Neural cell (in vitro differentiated cells): ENCODE results near the gene SND1.

Source experiments
- EP300 ChIP-seq: fragments of 450-650 bp; conservative IDR thresholded peaks from 2 replicates; pipeline ENCODE4 v1.6.1; 2014; ENCODE audit warnings: antibody characterized with exemption, mild to moderate bottlenecking, moderate library complexity; ENCODE audit not compliant: poor library complexity, severe bottlenecking
- EZH2 ChIP-seq: fragments of 200-600, 300-800 bp; shearing (Covaris generic), sonication (generic); IDR thresholded peaks from 2 replicates; pipeline ENCODE4 v1.6.1; 2014; ENCODE audit warnings: antibody characterized with exemption, low read length, borderline replicate concordance, mild to moderate bottlenecking; ENCODE audit not compliant: insufficient read depth, poor library complexity, severe bottlenecking
- MXI1 ChIP-seq: fragments of 450-650 bp; conservative IDR thresholded peaks from 2 replicates; pipeline ENCODE4 v1.6.1; 2014; ENCODE audit warnings: antibody characterized with exemption, mild to moderate bottlenecking; ENCODE audit not compliant: poor library complexity, severe bottlenecking
- POLR2AphosphoS5 ChIP-seq: IDR thresholded peaks from 2 replicates; pipeline ENCODE4 v1.6.1; 2012
- RAD21 ChIP-seq: fragments of 450-650 bp; conservative IDR thresholded peaks from 2 replicates; pipeline ENCODE4 v1.6.1; 2014; ENCODE audit warnings: antibody characterized with exemption, mild to moderate bottlenecking, moderate library complexity
- TF ChIP-seq, protein P1 (sequence below): fragments of 450-650 bp; IDR thresholded peaks from 2 replicates; pipeline ENCODE4 v1.5.1; 2014; ENCODE audit warnings: antibody characterized with exemption, mild to moderate bottlenecking, moderate library complexity; ENCODE audit not compliant: poor library complexity, severe bottlenecking
- TF ChIP-seq, protein P2 (sequence below): IDR thresholded peaks from 2 replicates; pipeline ENCODE4 v1.6.1; 2012; ENCODE audit warnings: borderline replicate concordance

DNA sequence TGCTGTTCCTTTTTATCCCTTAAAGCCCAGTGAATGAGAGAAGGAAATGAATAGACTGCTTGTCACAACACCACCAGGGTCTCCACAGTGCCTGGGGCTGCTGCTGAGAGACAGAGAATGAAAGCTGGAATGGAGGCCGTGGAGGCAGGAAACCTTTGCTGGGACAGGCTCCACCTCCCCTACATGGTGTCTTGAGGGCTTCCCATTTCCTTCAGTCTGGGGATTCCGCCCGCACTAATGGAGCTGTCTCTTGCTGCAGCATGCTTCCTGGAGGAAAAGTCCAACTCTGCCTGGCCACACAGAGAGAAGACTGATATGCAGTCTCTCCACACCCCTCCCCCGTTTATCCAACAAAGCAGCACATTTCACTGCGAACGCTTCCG, 324.7 kb downstream of the SND1 start:
- TF ChIP-seq, protein P1, sequence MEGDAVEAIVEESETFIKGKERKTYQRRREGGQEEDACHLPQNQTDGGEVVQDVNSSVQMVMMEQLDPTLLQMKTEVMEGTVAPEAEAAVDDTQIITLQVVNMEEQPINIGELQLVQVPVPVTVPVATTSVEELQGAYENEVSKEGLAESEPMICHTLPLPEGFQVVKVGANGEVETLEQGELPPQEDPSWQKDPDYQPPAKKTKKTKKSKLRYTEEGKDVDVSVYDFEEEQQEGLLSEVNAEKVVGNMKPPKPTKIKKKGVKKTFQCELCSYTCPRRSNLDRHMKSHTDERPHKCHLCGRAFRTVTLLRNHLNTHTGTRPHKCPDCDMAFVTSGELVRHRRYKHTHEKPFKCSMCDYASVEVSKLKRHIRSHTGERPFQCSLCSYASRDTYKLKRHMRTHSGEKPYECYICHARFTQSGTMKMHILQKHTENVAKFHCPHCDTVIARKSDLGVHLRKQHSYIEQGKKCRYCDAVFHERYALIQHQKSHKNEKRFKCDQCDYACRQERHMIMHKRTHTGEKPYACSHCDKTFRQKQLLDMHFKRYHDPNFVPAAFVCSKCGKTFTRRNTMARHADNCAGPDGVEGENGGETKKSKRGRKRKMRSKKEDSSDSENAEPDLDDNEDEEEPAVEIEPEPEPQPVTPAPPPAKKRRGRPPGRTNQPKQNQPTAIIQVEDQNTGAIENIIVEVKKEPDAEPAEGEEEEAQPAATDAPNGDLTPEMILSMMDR, result no peak
- TF ChIP-seq EZH2, result no peak
- TF ChIP-seq RAD21, result no peak
- TF ChIP-seq EP300, result no peak
- TF ChIP-seq POLR2AphosphoS5, result no peak
- TF ChIP-seq MXI1, result no peak
- TF ChIP-seq, protein P2, sequence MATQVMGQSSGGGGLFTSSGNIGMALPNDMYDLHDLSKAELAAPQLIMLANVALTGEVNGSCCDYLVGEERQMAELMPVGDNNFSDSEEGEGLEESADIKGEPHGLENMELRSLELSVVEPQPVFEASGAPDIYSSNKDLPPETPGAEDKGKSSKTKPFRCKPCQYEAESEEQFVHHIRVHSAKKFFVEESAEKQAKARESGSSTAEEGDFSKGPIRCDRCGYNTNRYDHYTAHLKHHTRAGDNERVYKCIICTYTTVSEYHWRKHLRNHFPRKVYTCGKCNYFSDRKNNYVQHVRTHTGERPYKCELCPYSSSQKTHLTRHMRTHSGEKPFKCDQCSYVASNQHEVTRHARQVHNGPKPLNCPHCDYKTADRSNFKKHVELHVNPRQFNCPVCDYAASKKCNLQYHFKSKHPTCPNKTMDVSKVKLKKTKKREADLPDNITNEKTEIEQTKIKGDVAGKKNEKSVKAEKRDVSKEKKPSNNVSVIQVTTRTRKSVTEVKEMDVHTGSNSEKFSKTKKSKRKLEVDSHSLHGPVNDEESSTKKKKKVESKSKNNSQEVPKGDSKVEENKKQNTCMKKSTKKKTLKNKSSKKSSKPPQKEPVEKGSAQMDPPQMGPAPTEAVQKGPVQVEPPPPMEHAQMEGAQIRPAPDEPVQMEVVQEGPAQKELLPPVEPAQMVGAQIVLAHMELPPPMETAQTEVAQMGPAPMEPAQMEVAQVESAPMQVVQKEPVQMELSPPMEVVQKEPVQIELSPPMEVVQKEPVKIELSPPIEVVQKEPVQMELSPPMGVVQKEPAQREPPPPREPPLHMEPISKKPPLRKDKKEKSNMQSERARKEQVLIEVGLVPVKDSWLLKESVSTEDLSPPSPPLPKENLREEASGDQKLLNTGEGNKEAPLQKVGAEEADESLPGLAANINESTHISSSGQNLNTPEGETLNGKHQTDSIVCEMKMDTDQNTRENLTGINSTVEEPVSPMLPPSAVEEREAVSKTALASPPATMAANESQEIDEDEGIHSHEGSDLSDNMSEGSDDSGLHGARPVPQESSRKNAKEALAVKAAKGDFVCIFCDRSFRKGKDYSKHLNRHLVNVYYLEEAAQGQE, result no peak
